Measurements from ENCODE around the gene PTPRJ.

- no peak for TF ChIP-seq POLR2A (IDR thresholded peaks at IDR 0.05; ENCODE audit: low read depth, low read length)
- no peak for TF ChIP-seq POLR2AphosphoS5 (IDR thresholded peaks at IDR 0.05; ENCODE audit: low read depth, low read length)
- TF ChIP-seq TAF1 (IDR thresholded peaks at IDR 0.05; ENCODE audit: borderline replicate concordance, low read depth, low read length) = no peak
Measured at GRCh38 chr11:48124880-48125279, 144.5 kb downstream of the PTPRJ start.

Measured in GM12892 (cell line).